GM12891 (cell line): ENCODE measurements around the gene KLRC3.
"Not testable (repeated sequence)": the region's sequence is repeated elsewhere in the genome, so short reads cannot be mapped to it uniquely, and the experiment has no call there.

Experiments used
- PAX5 ChIP-seq: IDR thresholded peaks from 2 replicates; pipeline ENCODE4 v1.6.1; 2011; ENCODE audit warnings: low read length, moderate library complexity, mild to moderate bottlenecking; ENCODE audit not compliant: insufficient read depth, severe bottlenecking
- POLR2A ChIP-seq: IDR thresholded peaks from 2 replicates; pipeline ENCODE4 v1.6.1; 2011; ENCODE audit warnings: low read depth, low read length, control low read depth
- POLR2AphosphoS5 ChIP-seq: IDR thresholded peaks from 2 replicates; pipeline ENCODE4 v1.6.1; 2011; ENCODE audit warnings: low read depth, low read length, control low read depth
- TAF1 ChIP-seq: IDR thresholded peaks from 2 replicates; pipeline ENCODE4 v1.6.1; 2011; ENCODE audit warnings: low read depth, low read length, control low read depth

GRCh38 chr12:10378737-10379136, 41.7 kb downstream of the KLRC3 start:
- not testable (repeated sequence) for TF ChIP-seq POLR2A, PAX5, TAF1, POLR2AphosphoS5
